ENCODE results near the gene SOX18. TPM values are rescaled to one million over a fixed set of nuclear protein-coding genes. Genes with fewer than 3 reads are reported as not detected.

SOX18 gene
- total and polyA plus RNA-seq, 2 of the 13 experiments (the other 11 are each of a cell fraction or from before 2014, with no cell fraction given) = 1.6 to 1.9 TPM

DNA sequence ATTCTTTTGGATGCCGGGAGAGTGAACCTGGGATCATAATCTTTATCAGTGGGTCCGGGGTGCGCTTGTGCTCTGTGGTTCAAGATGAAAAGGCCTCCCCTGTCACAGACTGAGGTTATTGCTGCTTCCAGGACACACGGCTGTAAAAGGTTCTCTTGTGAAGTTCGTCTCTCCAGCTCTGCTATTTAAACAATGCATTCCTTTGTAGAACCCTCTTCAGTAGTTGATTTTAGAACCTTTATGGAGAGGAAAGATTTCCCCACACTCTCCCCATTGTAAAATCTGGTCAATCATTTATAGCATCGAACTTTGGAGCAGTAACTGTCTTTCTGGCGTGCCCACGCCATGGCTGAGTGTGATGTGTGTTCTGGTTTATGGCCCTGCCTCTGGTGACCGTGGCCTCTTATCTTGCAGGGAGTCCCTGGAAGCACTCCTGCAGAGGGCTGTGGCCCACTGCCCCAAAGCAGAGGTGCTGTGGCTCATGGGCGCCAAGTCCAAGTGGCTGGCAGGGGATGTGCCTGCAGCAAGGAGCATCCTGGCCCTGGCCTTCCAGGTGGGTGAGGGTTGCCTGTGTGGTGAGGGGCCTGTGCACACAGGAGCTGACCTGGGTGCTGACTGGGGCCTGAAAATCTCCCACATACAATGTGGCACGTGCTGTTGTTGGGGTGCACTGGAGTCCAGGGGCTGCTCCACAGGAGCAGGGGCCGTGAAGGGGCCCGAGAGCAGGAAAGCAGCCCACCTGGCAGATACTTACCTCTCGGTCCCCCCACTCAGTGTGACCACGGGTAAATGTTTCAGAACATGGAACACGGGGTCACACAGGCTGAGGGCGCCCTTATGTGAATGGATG lies 25.1 kb downstream of the SOX18 start (continued):
- TF ChIP-seq ZNF232 (CRISPR knock-in tag; IDR thresholded peaks at IDR 0.05; ENCODE audit: borderline replicate concordance) (no peak), ZNF773 (CRISPR knock-in tag; IDR thresholded peaks at IDR 0.05; ENCODE audit: borderline replicate concordance) (no peak), ZNF766 (CRISPR knock-in tag; IDR thresholded peaks at IDR 0.05; ENCODE audit: borderline replicate concordance) (no peak), GABPA (IDR thresholded peaks at IDR 0.05; ENCODE audit: low read depth, low read length) (no peak), GABPA (CRISPR knock-in tag; IDR thresholded peaks at IDR 0.05; ENCODE audit: low read depth) (peak; percentile 39; the same call in 1 of the 2 replicates), SRY (CRISPR knock-in tag; IDR thresholded peaks at IDR 0.05) (peak; percentile 83), TEAD2 (CRISPR knock-in tag; IDR thresholded peaks at IDR 0.05) (no peak), ZFAT (CRISPR knock-in tag; conservative IDR thresholded peaks at IDR 0.05) (no peak), ELF3 (CRISPR knock-in tag; IDR thresholded peaks at IDR 0.05) (no peak; the same call in 1 of the 2 replicates)
- TF ChIP-seq, protein P1, sequence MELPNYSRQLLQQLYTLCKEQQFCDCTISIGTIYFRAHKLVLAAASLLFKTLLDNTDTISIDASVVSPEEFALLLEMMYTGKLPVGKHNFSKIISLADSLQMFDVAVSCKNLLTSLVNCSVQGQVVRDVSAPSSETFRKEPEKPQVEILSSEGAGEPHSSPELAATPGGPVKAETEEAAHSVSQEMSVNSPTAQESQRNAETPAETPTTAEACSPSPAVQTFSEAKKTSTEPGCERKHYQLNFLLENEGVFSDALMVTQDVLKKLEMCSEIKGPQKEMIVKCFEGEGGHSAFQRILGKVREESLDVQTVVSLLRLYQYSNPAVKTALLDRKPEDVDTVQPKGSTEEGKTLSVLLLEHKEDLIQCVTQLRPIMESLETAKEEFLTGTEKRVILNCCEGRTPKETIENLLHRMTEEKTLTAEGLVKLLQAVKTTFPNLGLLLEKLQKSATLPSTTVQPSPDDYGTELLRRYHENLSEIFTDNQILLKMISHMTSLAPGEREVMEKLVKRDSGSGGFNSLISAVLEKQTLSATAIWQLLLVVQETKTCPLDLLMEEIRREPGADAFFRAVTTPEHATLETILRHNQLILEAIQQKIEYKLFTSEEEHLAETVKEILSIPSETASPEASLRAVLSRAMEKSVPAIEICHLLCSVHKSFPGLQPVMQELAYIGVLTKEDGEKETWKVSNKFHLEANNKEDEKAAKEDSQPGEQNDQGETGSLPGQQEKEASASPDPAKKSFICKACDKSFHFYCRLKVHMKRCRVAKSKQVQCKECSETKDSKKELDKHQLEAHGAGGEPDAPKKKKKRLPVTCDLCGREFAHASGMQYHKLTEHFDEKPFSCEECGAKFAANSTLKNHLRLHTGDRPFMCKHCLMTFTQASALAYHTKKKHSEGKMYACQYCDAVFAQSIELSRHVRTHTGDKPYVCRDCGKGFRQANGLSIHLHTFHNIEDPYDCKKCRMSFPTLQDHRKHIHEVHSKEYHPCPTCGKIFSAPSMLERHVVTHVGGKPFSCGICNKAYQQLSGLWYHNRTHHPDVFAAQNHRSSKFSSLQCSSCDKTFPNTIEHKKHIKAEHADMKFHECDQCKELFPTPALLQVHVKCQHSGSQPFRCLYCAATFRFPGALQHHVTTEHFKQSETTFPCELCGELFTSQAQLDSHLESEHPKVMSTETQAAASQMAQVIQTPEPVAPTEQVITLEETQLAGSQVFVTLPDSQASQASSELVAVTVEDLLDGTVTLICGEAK (IDR thresholded peaks at IDR 0.05) = no peak
- TF ChIP-seq, protein P1 (CRISPR knock-in tag; IDR thresholded peaks at IDR 0.05) = no peak; the same call in none of the 2 replicates
- TF ChIP-seq, protein P2, sequence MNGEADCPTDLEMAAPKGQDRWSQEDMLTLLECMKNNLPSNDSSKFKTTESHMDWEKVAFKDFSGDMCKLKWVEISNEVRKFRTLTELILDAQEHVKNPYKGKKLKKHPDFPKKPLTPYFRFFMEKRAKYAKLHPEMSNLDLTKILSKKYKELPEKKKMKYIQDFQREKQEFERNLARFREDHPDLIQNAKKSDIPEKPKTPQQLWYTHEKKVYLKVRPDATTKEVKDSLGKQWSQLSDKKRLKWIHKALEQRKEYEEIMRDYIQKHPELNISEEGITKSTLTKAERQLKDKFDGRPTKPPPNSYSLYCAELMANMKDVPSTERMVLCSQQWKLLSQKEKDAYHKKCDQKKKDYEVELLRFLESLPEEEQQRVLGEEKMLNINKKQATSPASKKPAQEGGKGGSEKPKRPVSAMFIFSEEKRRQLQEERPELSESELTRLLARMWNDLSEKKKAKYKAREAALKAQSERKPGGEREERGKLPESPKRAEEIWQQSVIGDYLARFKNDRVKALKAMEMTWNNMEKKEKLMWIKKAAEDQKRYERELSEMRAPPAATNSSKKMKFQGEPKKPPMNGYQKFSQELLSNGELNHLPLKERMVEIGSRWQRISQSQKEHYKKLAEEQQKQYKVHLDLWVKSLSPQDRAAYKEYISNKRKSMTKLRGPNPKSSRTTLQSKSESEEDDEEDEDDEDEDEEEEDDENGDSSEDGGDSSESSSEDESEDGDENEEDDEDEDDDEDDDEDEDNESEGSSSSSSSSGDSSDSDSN (CRISPR knock-in tag; IDR thresholded peaks at IDR 0.05) = peak; percentile 32
- TF ChIP-seq, protein P3, sequence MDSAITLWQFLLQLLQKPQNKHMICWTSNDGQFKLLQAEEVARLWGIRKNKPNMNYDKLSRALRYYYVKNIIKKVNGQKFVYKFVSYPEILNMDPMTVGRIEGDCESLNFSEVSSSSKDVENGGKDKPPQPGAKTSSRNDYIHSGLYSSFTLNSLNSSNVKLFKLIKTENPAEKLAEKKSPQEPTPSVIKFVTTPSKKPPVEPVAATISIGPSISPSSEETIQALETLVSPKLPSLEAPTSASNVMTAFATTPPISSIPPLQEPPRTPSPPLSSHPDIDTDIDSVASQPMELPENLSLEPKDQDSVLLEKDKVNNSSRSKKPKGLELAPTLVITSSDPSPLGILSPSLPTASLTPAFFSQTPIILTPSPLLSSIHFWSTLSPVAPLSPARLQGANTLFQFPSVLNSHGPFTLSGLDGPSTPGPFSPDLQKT (CRISPR knock-in tag; IDR thresholded peaks at IDR 0.05; ENCODE audit: borderline replicate concordance) = no peak

Measured in HepG2 (cell line).